ENCODE data around the gene CDCP2.
"Not testable (repeated sequence)": the region's sequence is repeated elsewhere in the genome, so short reads cannot be mapped to it uniquely, and the experiment has no call there.

Gene CDCP2

GRCh38 chr1:54168206-54168965 is 15.6 kb upstream of the CDCP2 start:
- DNase-seq (ENCODE audit: low spot score), result no peak

DNA sequence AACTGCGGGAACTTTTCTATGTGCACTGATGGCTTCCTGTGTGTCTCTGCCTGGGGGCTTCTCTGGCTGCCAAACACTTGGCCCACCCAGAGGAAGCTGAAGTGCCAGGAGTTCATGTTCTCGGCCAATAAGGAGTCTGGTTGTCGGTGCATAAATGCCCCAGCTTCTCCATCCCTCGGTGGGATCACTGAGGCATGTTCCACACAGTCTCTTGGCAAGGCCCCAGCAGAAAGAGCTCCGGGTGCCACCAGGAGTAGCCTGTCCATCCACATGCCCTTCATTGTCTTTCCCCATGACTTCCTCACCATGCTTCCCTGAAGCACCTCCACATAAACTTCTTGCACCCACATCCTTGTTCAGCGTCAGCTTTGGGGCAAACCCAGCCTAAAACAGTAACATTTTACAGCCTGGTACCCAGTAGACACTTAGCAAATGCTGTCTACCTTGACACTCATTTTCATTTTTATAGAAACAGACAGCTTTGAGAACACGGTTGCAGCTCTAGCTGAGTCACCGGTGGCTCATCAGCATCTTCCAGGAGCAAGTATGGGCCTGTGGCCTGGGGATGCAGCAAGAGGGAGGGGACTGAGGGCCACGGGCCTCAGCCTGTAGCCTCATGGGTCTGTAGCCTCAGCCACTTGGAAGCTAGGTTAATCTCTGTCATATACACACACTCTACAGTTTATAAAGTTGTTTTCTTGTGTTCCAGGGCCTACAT is 14.8 kb upstream of the CDCP2 start:
- no peak for DNase-seq (ENCODE audit: low spot score)

DNA sequence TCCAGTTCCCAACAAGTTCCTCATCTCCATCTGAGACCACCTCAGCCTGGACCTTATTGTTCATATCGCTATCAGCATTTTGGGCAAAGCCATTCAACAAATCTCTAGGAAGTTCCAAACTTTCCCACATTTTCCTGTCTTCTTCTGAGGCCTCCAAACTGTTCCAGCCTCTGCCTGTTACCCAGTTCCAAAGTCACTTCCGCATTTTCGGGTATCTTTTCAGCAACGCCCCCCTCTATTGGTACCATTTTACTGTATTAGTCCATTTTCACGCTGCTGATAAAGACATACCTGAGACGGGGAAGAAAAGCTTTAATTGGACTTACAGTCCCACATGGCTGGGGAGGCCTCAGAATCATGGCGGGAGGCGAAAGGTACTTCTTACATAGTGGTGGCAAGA is 13.6 kb upstream of the CDCP2 start:
- DNase-seq (ENCODE audit: low spot score), result not testable (repeated sequence)

GRCh38 chr1:54165146-54165545 is 12.3 kb upstream of the CDCP2 start:
- no peak for DNase-seq (ENCODE audit: low spot score)

DNA sequence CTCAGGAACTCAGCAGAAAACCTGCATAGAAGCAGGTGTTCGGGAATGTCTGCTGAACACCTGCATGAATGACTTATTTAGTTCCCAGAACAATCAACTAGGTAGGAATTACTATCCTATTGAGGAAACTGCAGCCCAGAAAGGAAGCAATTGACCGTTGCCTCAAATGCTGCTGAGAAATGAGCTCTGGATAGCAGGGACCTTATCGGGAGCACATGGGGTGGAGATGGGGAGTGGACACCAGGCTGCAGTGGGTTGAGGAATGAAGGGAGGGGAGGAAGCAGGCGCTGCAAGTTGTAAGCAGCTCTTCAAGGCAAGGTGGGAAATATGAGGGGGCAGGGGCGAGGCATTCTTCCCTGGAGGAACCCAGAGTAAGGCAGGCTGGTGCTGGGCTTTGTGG is 10.8 kb upstream of the CDCP2 start:
- DNase-seq (ENCODE audit: low spot score), result no peak

GRCh38 chr1:54163051-54163450 is 10.3 kb upstream of the CDCP2 start:
- DNase-seq (ENCODE audit: low spot score), result no peak

DNA sequence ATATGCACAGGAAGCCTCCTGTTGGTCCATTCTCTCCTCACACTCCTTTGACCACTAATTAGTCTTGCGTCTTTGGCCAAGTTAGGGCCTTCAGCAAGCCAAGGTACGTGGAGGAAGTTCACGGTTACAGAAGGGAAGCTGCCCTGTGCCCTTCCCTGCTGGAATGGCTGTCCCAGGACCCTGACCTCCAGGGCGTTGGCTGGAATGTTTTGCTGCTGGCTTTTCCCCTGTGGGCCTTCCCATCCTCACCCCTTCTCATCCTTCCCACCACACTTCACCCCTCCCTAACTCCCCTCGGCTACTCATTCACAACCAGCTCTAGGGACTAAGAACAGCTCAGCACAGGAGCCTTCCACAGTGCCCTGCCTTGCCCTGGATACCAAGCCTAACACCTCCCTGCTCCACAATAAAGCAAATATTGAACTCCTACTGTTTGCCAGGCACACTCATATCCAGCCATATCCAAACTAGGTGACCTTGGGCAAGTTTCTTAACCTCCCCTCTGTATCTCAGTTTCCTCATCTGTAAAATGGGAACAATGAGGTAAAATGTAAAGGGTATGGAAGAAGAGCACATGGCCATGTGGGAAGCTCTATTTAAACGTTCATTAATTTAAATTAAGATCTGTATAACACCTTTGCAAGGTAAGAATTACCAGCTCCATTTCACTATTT is 8.8 kb upstream of the CDCP2 start:
- no peak for DNase-seq (ENCODE audit: low spot score)

GRCh38 chr1:54160351-54160750 is 7.6 kb upstream of the CDCP2 start:
- DNase-seq (ENCODE audit: low spot score), result no peak

GRCh38 chr1:54159733-54160316 is 7.0 kb upstream of the CDCP2 start:
- DNase-seq (ENCODE audit: low spot score), result no peak

DNA sequence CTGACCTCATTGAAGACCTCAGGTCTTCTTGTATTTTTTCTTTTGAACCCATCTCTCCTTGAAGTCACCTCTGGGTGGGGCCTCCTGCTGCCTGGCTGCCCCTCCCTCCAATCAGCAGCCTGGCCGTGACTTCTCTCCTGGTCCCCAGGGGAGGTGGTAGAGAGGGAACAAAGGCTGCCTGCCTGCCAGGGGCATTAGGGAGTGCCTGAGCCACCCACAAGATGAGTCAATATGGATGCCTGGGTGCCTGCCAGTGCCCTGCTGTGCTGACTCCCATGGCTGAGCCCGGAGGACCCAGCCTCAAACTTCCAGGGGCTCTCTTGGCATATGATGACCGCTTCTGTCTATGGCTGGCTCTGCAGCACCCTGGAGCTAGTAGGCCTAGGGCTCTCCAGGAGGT is 5.3 kb upstream of the CDCP2 start:
- no peak for DNase-seq (ENCODE audit: low spot score)

- DNase-seq (ENCODE audit: low spot score), result no peak
Measured at GRCh38 chr1:54157401-54157800, 4.6 kb upstream of the CDCP2 start.

DNA sequence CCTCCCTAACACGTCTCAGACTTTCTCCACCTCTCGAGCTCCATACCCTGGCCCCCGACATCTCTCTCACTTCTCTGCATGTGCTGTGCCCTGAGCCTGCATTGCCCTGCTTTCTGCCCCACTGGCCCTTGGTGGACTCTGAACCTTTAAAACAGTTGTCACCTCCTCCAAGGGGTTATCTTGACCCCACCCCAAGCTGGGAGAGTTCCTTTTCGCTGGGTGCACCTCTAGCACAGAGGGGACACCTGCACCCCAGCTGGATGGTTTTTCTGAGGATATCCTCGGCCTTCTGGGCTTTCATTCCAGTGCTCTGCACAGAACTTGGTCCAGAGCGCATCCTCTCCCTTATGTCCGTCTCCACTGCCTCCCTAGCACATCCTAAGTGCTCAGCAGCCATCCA is 4.2 kb upstream of the CDCP2 start:
- DNase-seq (ENCODE audit: low spot score), result no peak

GRCh38 chr1:54156201-54156600 is 3.4 kb upstream of the CDCP2 start:
- no peak for DNase-seq (ENCODE audit: low spot score)

- no peak for DNase-seq (ENCODE audit: low spot score)
Measured at GRCh38 chr1:54153535-54154439, 987 bp upstream of the CDCP2 start.

DNA sequence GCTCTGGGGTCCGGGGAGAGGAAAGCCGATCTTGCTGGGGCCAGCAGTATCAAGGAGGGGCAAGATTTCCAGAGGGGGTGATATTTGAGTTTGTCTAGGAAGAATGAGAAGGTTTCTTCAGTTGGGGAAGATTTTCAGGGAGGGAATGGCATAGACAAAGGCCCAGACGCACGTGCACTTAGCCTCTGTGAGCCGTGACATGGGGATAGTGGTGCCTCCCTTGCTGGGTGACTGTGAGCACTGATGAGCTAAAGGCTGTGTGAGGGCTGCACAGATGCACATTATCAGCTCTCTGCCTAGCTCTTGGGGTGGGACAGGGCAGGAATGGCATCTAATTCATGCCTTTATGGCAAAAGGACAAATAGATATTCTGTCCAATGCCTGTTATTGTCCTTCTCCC is 1.8 kb downstream of the CDCP2 start:
- no peak for DNase-seq (ENCODE audit: low spot score)

- DNase-seq (ENCODE audit: low spot score), result no peak
Measured at GRCh38 chr1:54149734-54150133, 3.1 kb downstream of the CDCP2 start.

DNA sequence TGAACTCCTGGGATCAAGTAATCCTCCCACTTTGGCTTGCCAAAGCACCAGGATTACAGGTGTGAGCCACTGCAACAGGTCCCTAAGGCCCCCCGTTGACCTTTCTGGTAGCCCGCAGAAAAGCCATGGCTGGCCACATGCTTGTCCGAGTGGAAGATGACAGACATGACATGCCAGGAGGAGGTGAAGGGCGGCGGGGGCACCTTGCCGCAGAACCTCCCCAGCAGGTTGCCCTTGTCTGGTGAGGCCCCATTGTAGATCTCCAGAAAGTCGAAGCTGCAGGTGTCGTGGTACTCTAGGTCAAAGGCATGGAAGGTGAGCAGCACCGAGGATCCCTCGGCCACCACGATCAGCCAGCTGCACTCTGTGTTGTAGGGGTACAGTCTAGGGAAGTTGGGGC is 8.4 kb downstream of the CDCP2 start:
- no peak for DNase-seq (ENCODE audit: low spot score)

DNA sequence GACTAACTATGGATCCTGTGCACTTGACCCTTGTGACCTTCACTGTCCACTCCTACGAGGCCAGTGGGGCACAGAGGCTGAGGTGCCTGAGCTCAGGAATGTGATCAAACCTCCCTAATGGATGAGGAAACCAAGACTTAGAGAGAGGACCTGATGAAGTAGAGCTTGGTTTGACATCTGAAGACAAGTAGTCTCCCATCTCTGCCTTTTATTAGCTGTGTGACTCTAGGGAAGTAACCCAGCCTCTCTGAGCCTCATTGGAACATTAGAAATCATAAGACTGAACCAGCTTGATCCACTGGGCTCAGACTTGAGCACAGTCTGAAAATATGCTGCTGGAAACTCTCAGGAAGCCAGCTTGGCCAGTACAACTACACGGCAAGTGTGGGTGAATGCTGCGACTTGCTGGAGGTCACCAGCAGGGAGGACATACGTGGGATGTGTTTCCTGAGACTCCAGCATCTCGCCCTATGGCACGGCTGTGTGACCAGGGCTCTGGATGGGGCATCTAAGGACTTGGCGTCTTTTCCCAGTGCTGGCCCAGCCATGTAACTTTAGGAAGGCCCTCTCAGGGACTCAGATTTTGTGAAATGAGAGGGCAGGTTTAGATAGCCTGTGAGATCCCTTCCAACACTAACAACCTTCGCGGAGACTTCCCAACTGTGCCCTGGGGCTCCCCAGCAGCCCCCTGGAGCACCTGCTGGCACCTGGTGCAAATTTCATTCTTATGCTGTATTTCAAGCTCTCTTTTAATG is 10.5 kb downstream of the CDCP2 start:
- no peak for DNase-seq (ENCODE audit: low spot score)

- no peak for DNase-seq (ENCODE audit: low spot score)
Measured at GRCh38 chr1:54139711-54140110, 13.1 kb downstream of the CDCP2 start.

DNA sequence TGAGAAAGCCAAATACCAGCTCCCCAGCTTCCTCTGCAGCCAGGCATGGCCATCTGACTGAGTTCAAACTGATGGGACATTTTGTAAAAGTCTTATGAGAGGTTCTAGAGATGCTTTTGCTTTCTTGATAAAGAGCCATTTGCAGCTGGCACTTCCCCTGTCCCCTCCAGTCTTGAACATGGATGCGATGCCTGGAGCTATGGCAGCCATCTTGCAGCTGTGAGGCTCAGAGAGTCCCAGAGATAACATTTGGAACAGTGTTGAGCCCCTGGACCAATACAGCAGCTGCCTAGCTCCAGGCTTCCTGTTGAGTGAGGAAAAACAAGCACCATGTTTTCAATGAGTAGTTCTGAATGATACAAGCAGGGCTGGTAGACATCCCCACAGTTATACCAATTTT is 13.8 kb downstream of the CDCP2 start:
- DNase-seq (ENCODE audit: low spot score), result no peak

GRCh38 chr1:54137534-54138061 is 15.2 kb downstream of the CDCP2 start:
- DNase-seq (ENCODE audit: low spot score), result no peak
